KMS-11 (cell line): ENCODE measurements around the gene TENM3.

Experiments
- H2AFZ ChIP-seq: fragments of 200-600 bp; sonication (generic); 2 replicates; pipeline ENCODE4 v1.6.1; 2016; ENCODE audit warnings: antibody characterized with exemption, mixed run types, low read depth
- H3K27ac ChIP-seq: fragments of 200-600 bp; sonication (generic); 2 replicates; pipeline ENCODE4 v1.6.1; 2016; ENCODE audit warnings: mild to moderate bottlenecking, mixed run types
- H3K27me3 ChIP-seq: fragments of 200-600 bp; sonication (generic); 2 replicates; pipeline ENCODE4 v1.6.1; 2017; ENCODE audit warnings: mild to moderate bottlenecking, low read depth, mixed run types, moderate library complexity; ENCODE audit not compliant: insufficient read depth
- H3K36me3 ChIP-seq: fragments of 200-600 bp; sonication (generic); 2 replicates; pipeline ENCODE4 v1.6.1; 2017; ENCODE audit warnings: mild to moderate bottlenecking, mixed run types; ENCODE audit not compliant: insufficient read depth
- H3K4me1 ChIP-seq: fragments of 200-600 bp; sonication (generic); 2 replicates; pipeline ENCODE4 v1.6.1; 2016; ENCODE audit warnings: mild to moderate bottlenecking, low read depth, mixed run types; ENCODE audit not compliant: poor library complexity, severe bottlenecking
- H3K4me2 ChIP-seq: fragments of 200-600 bp; sonication (generic); 2 replicates; pipeline ENCODE4 v1.7.0; 2016; ENCODE audit warnings: mild to moderate bottlenecking, mixed run types
- H3K4me3 ChIP-seq: fragments of 200-600 bp; sonication (generic); IDR thresholded peaks from 2 replicates; pipeline ENCODE4 v1.6.1; 2017; ENCODE audit warnings: low read depth, low read length, mixed read lengths; ENCODE audit not compliant: insufficient read depth
- H3K79me2 ChIP-seq: fragments of 200-600 bp; sonication (generic); 2 replicates; pipeline ENCODE4 v1.6.1; 2016; ENCODE audit warnings: low read depth, mixed run types; ENCODE audit not compliant: insufficient read depth
- H3K9ac ChIP-seq: fragments of 200-600 bp; sonication (generic); 2 replicates; pipeline ENCODE4 v1.6.1; 2016; ENCODE audit warnings: mild to moderate bottlenecking, mixed run types
- H4K20me1 ChIP-seq: fragments of 200-600 bp; sonication (generic); 2 replicates; pipeline ENCODE4 v1.6.1; 2016; ENCODE audit warnings: mild to moderate bottlenecking, mixed run types; ENCODE audit not compliant: insufficient read depth
- TF ChIP-seq, protein P1 (sequence below): fragments of 200-600 bp; sonication (generic); conservative IDR thresholded peaks from 2 replicates; pipeline ENCODE4 v1.6.1; 2017; ENCODE audit warnings: low read depth, mild to moderate bottlenecking, antibody characterized with exemption, low read length, moderate library complexity, mixed read lengths

The TENM3 gene

GRCh38 chr4:182547435-182547834 lies 304.2 kb downstream of the TENM3 start:
- no peaks in the 10 kb centered on the region for H3K79me2 ChIP-seq
- H3K4me1 ChIP-seq: no peaks in the 10 kb centered on the region
- no peaks in the 10 kb centered on the region for H3K27me3 ChIP-seq
- no peak overlapping the region for H3K9ac ChIP-seq
- H3K27ac ChIP-seq: no peak overlapping the region
- H3K36me3 ChIP-seq: no peaks in the 10 kb centered on the region
- no peaks in the 10 kb centered on the region for H4K20me1 ChIP-seq
- H2AFZ ChIP-seq: no peak overlapping the region
- no peak overlapping the region for H3K4me3 ChIP-seq
- TF ChIP-seq, protein P1, sequence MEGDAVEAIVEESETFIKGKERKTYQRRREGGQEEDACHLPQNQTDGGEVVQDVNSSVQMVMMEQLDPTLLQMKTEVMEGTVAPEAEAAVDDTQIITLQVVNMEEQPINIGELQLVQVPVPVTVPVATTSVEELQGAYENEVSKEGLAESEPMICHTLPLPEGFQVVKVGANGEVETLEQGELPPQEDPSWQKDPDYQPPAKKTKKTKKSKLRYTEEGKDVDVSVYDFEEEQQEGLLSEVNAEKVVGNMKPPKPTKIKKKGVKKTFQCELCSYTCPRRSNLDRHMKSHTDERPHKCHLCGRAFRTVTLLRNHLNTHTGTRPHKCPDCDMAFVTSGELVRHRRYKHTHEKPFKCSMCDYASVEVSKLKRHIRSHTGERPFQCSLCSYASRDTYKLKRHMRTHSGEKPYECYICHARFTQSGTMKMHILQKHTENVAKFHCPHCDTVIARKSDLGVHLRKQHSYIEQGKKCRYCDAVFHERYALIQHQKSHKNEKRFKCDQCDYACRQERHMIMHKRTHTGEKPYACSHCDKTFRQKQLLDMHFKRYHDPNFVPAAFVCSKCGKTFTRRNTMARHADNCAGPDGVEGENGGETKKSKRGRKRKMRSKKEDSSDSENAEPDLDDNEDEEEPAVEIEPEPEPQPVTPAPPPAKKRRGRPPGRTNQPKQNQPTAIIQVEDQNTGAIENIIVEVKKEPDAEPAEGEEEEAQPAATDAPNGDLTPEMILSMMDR: no peak
- no peak overlapping the region for H3K4me2 ChIP-seq

DNA sequence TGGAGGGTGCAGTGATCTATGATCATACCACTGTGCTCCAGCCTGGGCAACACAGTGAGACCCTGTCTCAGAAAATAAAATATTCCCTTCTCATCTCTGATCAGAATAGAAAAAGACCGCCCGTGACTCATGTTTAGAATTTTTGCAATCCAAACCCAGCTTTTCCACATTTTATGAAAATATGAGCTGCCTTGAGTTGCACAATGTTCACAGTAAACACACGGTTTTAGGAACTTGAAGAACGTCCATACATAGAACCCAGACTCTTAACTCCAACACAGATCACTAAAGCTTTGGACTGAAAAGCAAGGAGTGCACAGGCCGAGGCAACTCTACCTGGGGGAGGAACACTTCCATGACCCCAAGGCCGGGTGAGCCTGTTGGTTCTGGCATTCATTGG lies 305.0 kb downstream of the TENM3 start:
- H3K4me1 ChIP-seq: no peaks in the 10 kb centered on the region
- H3K4me2 ChIP-seq: no peak overlapping the region
- H3K79me2 ChIP-seq: no peaks in the 10 kb centered on the region

GRCh38 chr4:182549356-182549755 lies 306.2 kb downstream of the TENM3 start:
- Histone ChIP-seq H3K79me2 (no peaks in the 10 kb centered on the region), H2AFZ (no peak overlapping the region), H4K20me1 (no peaks in the 10 kb centered on the region), H3K36me3 (no peaks in the 10 kb centered on the region), H3K4me2 (no peak overlapping the region), H3K27me3 (no peaks in the 10 kb centered on the region), H3K9ac (no peak overlapping the region), H3K4me1 (no peaks in the 10 kb centered on the region), H3K4me3 (no peak overlapping the region), H3K27ac (no peak overlapping the region)
- TF ChIP-seq, protein P1: no peak

More for the DNA sequence above, 305.0 kb downstream of the TENM3 start:
- H3K27me3 ChIP-seq: no peaks in the 10 kb centered on the region
- no peaks in the 10 kb centered on the region for H3K36me3 ChIP-seq
- no peak overlapping the region for H3K4me3 ChIP-seq
- no peak overlapping the region for H3K9ac ChIP-seq
- TF ChIP-seq, protein P1: no peak
- no peak overlapping the region for H3K27ac ChIP-seq
- H4K20me1 ChIP-seq: no peaks in the 10 kb centered on the region
- no peak overlapping the region for H2AFZ ChIP-seq

- Histone ChIP-seq H3K27me3 (no peaks in the 10 kb centered on the region), H3K4me3 (no peak overlapping the region), H3K4me2 (no peak overlapping the region), H3K4me1 (no peaks in the 10 kb centered on the region), H3K36me3 (no peaks in the 10 kb centered on the region), H2AFZ (no peak overlapping the region), H4K20me1 (no peaks in the 10 kb centered on the region), H3K79me2 (no peaks in the 10 kb centered on the region), H3K27ac (no peak overlapping the region), H3K9ac (no peak overlapping the region)
- TF ChIP-seq, protein P1: no peak
These were observed 309.7 kb downstream of the TENM3 start for GRCh38 chr4:182552948-182553347.
